Measurements from ENCODE around the gene ADAM10. TPM values are rescaled to one million over a fixed set of nuclear protein-coding genes. Genes with fewer than 3 reads are reported as not detected.

The ADAM10 gene
- total RNA-seq, 1 donor from 2014 or later, result 243 TPM

DNA sequence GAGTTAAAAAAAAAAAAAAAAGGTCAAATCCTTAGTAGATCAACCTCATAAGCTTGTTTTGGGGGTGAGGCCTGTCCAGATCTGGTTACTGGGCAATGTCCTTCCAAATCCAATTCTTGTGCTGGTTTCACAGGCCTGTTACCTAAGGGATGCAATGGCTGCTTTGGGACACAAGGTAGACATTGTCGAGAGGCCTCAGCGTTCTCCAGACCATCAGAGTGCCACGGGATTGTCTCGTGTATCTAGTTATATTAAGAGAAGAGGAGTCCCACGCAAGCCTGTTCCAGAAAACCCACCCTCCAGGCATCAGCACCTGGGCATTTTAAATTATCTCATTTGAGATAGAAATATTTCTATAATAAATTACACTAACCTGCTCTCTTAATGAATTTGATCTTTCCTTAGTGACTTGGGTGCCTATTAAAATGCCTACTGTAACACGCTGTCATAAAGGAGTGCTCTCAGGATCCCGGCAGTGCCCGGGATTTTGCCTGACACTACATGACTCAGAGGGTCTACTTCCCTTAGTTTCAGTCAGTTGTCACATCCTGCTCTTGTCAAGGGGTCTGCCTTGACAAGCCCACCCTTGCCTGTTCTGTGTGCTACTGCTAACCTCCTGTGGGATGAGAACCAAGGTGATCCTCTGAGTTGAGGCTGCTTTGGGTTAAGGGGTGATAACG lies 201.7 kb downstream of the ADAM10 start:
- Histone ChIP-seq H3K27ac (ENCODE audit: low read depth, low read length) (peak overlapping the region; percentile 87), H3K27me3 (ENCODE audit: insufficient read depth, low read length) (no peaks in the 10 kb centered on the region), H3K79me2 (ENCODE audit: insufficient read depth, low read length) (no peaks in the 10 kb centered on the region), H3K9ac (ENCODE audit: low read length) (peak overlapping the region; percentile 18), H3K36me3 (ENCODE audit: insufficient read depth, low read length) (no peaks in the 10 kb centered on the region), H3K4me3 (ENCODE audit: insufficient read depth, low read depth, low read length) (no peak overlapping the region), H3K4me1 (ENCODE audit: insufficient read depth, low read length) (peaks cover 49% of the 10 kb centered on the region), H2AFZ (ENCODE audit: low read depth, low read length) (peak overlapping the region; percentile 1), H3K9me3 (ENCODE audit: insufficient read depth, low read depth, low read length) (no peaks in the 10 kb centered on the region), H4K20me1 (ENCODE audit: insufficient read depth, low read length) (no peaks in the 10 kb centered on the region), H3K4me2 (ENCODE audit: low read length) (peak overlapping the region; percentile 78)
- no peaks in the 10 kb centered on the region for H3K27me3 Mint-ChIP-seq (ENCODE audit: low read depth, unreplicated experiment)
- no peak for FAIRE-seq
- H3K9me3 Mint-ChIP-seq (ENCODE audit: unreplicated experiment), result no peaks in the 10 kb centered on the region
- no peak for TF ChIP-seq EZH2 (IDR thresholded peaks at IDR 0.05; ENCODE audit: insufficient read depth, low read length)
- TF ChIP-seq, protein P1, sequence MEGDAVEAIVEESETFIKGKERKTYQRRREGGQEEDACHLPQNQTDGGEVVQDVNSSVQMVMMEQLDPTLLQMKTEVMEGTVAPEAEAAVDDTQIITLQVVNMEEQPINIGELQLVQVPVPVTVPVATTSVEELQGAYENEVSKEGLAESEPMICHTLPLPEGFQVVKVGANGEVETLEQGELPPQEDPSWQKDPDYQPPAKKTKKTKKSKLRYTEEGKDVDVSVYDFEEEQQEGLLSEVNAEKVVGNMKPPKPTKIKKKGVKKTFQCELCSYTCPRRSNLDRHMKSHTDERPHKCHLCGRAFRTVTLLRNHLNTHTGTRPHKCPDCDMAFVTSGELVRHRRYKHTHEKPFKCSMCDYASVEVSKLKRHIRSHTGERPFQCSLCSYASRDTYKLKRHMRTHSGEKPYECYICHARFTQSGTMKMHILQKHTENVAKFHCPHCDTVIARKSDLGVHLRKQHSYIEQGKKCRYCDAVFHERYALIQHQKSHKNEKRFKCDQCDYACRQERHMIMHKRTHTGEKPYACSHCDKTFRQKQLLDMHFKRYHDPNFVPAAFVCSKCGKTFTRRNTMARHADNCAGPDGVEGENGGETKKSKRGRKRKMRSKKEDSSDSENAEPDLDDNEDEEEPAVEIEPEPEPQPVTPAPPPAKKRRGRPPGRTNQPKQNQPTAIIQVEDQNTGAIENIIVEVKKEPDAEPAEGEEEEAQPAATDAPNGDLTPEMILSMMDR (IDR thresholded peaks at IDR 0.05; ENCODE audit: insufficient read depth, low read depth, low read length), result no peak
- H3K36me3 Mint-ChIP-seq (ENCODE audit: low read depth, unreplicated experiment), result peaks cover 2% of the 10 kb centered on the region
- H3K27ac Mint-ChIP-seq (ENCODE audit: unreplicated experiment), result peak overlapping the region; percentile 94
- no peak for DNase-seq (ENCODE audit: low read depth)
- H3K4me3 Mint-ChIP-seq (ENCODE audit: unreplicated experiment), result no peak overlapping the region
- peaks cover 59% of the 10 kb centered on the region for H3K4me1 Mint-ChIP-seq (ENCODE audit: low read depth, unreplicated experiment)

DNA sequence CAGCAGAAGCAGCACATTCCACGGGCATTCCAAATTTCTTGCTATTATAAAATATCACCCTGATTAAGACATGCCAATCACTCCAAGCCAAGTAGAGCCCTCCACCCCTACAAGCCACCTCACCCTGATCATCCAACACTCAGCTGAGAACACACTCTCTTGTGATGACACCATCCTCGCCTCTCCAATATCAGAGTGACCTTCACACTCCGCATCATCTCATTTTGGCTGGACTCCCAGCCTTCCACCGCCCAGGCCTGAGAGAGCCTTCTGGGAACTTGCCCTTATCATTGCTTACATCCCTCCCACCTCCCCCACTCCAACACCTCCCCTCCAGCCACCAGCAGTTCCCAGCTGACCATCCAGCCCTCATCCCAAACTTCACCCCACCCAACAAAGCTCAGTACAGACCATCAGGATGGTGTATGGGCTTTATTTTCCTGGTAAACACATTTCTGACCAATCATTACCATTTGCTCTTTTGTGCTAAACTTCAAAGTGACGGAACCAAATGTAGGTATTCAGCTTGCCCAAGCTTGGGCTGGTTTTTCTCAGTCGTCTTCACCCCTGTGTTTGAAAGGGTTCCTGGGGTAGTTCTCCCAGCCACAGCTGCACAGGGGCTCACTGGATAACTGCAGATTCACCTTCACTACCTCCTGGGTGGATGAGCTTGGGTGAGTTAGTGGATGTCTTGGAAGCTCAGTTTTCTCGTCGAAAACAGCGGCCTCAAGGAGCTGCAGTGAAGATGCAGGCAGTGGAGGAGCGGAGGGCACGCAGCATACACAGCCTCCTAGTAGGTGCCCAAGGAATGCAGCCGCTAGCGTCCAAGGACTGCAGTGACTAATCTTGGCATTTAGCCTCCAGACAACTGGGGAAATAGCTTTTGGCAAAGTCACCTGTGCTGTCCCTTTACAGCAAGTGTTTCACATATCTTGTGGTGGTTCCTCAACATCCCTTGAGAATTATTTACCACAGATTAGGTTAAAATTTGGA lies 202.6 kb downstream of the ADAM10 start:
- H3K4me3 ChIP-seq (ENCODE audit: insufficient read depth, low read depth, low read length), result no peak overlapping the region
- Mint-ChIP-seq H3K27me3 (ENCODE audit: low read depth, unreplicated experiment) (peaks cover 5% of the 10 kb centered on the region), H3K4me3 (ENCODE audit: unreplicated experiment) (peak overlapping the region; percentile 43), H3K9me3 (ENCODE audit: unreplicated experiment) (peaks cover 3% of the 10 kb centered on the region), H3K27ac (ENCODE audit: unreplicated experiment) (peak overlapping the region; percentile 94), H3K36me3 (ENCODE audit: low read depth, unreplicated experiment) (peaks cover 3% of the 10 kb centered on the region), H3K4me1 (ENCODE audit: low read depth, unreplicated experiment) (peaks cover 51% of the 10 kb centered on the region)
- peaks cover 2% of the 10 kb centered on the region for H3K27me3 ChIP-seq (ENCODE audit: insufficient read depth, low read length)
- FAIRE-seq (peak; percentile 95), DNase-seq (ENCODE audit: low read depth) (peak; percentile 98)
- peak overlapping the region; percentile 75 for H3K9ac ChIP-seq (ENCODE audit: low read length)
- H3K4me1 ChIP-seq (ENCODE audit: insufficient read depth, low read length), result peaks cover 42% of the 10 kb centered on the region
- H3K27ac ChIP-seq (ENCODE audit: low read depth, low read length), result peak overlapping the region; percentile 87
- H3K9me3 ChIP-seq (ENCODE audit: insufficient read depth, low read depth, low read length), result no peaks in the 10 kb centered on the region
- TF ChIP-seq, protein P1 (IDR thresholded peaks at IDR 0.05; ENCODE audit: insufficient read depth, low read depth, low read length), result no peak
- TF ChIP-seq EZH2 (IDR thresholded peaks at IDR 0.05; ENCODE audit: insufficient read depth, low read length), result no peak
- peak overlapping the region; percentile 78 for H3K4me2 ChIP-seq (ENCODE audit: low read length)
- H4K20me1 ChIP-seq (ENCODE audit: insufficient read depth, low read length), result no peaks in the 10 kb centered on the region
- H3K36me3 ChIP-seq (ENCODE audit: insufficient read depth, low read length), result no peaks in the 10 kb centered on the region
- peak overlapping the region; percentile 30 for H2AFZ ChIP-seq (ENCODE audit: low read depth, low read length)
- H3K79me2 ChIP-seq (ENCODE audit: insufficient read depth, low read length), result no peaks in the 10 kb centered on the region
